GM19397 (cell line): Measurements from ENCODE around the gene CDY2B.
"Not testable (repeated sequence)": the region's sequence is repeated elsewhere in the genome, so short reads cannot be mapped to it uniquely, and the experiment has no call there.

Source experiments
- ATAC-seq: cut with Tn5 transposase; IDR thresholded peaks from one replicate; pipeline ENCODE4 v1.9.1; 2021; ENCODE audit warnings: mild to moderate bottlenecking, moderate library complexity; ENCODE audit not compliant: unreplicated experiment

The CDY2B gene, protein sequence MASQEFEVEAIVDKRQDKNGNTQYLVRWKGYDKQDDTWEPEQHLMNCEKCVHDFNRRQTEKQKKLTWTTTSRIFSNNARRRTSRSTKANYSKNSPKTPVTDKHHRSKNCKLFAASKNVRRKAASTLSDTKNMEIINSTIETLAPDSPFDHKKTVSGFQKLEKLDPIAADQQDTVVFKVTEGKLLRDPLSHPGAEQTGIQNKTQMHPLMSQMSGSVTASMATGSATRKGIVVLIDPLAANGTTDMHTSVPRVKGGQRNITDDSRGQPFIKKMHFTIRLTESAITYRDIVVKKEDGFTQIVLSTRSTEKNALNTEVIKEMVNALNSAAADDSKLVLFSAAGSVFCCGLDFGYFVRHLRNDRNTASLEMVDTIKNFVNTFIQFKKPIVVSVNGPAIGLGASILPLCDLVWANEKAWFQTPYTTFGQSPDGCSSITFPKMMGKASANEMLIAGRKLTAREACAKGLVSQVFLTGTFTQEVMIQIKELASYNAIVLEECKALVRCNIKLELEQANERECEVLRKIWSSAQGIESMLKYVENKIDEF

GRCh38 chrY:17880120-17880519 is at the start of gene CDY2B:
TSS of gene CDY2B (minus strand) at chrY:17880220. CDS start at chrY:17879892, 328 bp downstream.
- ATAC-seq, result not testable (repeated sequence)

GRCh38 chrY:17908009-17908408 is 28.0 kb upstream of the CDY2B start:
- ATAC-seq, result not testable (repeated sequence)

GRCh38 chrY:17907351-17907750 is 27.3 kb upstream of the CDY2B start:
- not testable (repeated sequence) for ATAC-seq

GRCh38 chrY:17881697-17882096 is 1.7 kb upstream of the CDY2B start:
- not testable (repeated sequence) for ATAC-seq

GRCh38 chrY:17876767-17877166 is 3.3 kb downstream of the CDY2B start:
- ATAC-seq, result not testable (repeated sequence)

DNA sequence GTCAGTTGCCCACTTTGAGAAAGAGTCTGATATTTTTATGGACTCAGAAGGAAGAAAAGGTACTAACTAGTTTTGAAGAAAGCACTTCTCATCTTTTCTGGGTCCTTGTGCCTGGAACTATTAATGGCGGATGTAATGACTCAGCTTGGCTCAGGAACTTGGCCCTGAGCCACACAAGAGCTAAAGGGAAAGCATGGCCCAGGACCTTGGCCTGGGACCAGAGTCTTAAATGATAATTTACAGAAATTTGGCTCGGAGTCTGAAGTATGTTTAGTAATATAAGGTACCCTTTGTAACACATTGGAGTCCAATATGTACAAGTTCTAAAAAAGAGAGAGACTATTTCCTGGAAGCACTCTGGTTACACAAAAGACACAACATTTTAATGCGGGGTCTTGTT is 4.6 kb downstream of the CDY2B start:
- not testable (repeated sequence) for ATAC-seq

DNA sequence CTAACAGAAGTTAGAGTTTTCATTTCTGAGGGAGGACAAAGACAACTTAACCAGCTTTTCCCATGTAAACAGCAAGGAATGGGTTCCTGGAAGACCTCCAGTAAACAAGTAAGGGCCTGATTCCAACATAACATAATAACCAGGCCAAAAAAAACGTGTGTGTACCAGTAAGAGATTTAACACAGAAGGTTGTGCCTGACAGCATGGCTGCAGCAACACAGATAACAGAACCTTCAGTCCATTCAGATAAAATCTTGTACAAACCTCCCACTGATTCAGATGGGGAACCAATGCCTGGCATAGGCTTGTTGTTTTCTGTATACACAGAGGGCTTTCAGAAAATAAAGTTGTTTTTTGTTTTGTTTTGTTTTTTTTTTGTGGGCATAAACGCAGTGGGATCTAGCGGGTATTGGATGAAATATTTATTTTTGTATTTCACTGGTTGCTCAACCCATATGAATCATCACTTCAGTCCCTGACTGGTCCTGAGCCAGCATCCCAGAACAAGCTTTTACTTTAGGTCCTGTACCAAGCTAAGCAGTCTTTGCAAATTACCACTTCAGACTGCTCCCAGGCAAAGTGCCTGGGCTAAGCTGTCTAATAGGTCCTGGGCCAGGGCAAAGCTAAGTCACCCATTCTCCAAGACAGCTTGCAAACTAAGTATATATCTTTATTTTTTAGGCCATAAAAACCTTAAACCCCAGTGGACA is 8.7 kb downstream of the CDY2B start:
- ATAC-seq, result not testable (repeated sequence)

DNA sequence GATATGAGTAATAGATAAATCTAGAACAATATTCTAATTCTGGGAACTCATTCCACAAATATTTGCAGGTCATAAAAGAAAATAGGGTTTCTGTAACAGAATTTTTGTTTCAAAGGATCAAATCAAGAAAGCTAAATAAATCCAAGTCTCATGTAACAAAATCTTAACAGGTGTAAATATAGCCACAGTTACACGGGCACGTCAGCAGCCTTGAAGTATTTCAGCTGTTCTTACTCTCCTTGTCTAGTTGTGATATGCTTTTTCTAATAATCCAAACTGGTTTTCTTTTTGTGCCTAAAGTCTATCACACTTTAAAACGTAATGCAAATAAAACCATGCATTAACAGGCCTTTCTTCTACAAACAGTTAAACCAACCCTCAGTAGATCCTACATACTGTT is 9.3 kb downstream of the CDY2B start:
- not testable (repeated sequence) for ATAC-seq

GRCh38 chrY:17867850-17868249 is 12.2 kb downstream of the CDY2B start:
- not testable (repeated sequence) for ATAC-seq

- ATAC-seq, result not testable (repeated sequence)
These were observed 19.4 kb downstream of the CDY2B start for GRCh38 chrY:17860634-17861033.

GRCh38 chrY:17856963-17857848 is 22.8 kb downstream of the CDY2B start:
- not testable (repeated sequence) for ATAC-seq

- not testable (repeated sequence) for ATAC-seq
These were observed 23.5 kb downstream of the CDY2B start for GRCh38 chrY:17856508-17856907.

GRCh38 chrY:17849131-17849530 is 30.9 kb downstream of the CDY2B start:
- ATAC-seq, result not testable (repeated sequence)

DNA sequence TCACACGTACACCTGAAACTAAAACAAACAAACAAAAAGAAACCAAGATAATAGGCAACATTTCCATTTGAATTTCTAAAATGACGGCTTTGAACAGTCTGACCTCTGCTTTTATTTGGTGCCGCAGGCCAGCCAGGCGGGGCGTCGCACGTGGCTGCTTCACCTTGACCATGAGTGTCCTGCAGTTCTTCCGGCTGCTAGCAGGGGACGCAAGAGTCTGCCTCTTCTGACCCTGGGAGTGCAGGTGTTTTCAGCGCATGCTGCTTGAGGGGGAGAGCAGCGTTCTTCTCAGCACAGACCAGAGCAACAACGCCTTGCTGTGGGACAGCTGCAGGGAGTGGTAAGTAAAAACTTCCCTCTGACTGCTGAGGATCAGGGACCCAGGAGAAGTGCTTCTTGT is 47.9 kb downstream of the CDY2B start:
- ATAC-seq, result not testable (repeated sequence)
